Measurements from ENCODE around the gene PCDH15. TPM values are rescaled to one million over a fixed set of nuclear protein-coding genes. Genes with fewer than 3 reads are reported as not detected.

The PCDH15 gene
- 2.1 TPM for total RNA-seq
- long read RNA-seq = 0 reads

- no peak within 1 kb of the TSS for H3K27ac ChIP-seq
Observed at GRCh38 chr10:54800741-54801421, at the start of gene PCDH15. PCDH15 (minus strand) TSS chr10:54801231; CDS start chr10:54664262, 136,969 bp downstream.

GRCh38 chr10:54843932-54844331, 42.9 kb upstream of the PCDH15 start:
- Histone ChIP-seq H3K36me3 (no peaks in the 10 kb centered on the region), H3K27me3 (ENCODE audit: low read depth) (no peaks in the 10 kb centered on the region), H3K4me3 (no peak overlapping the region), H3K9me3 (no peaks in the 10 kb centered on the region), H3K4me1 (no peaks in the 10 kb centered on the region), H3K27ac (no peak overlapping the region)
- ATAC-seq (no peak), DNase-seq (no peak)
- intact Hi-C loops (cut with DNase I) = no loop called here
- TF ChIP-seq CTCF (IDR thresholded peaks at IDR 0.05) = no peak

More at GRCh38 chr10:54800741-54801421, at the start of gene PCDH15:
- ATAC-seq = peak; percentile 49 to 73
- intact Hi-C loops (cut with DNase I) = no loop called here
- no peak for DNase-seq
- H3K27me3 ChIP-seq (ENCODE audit: low read depth) = no peaks in the 10 kb centered on the region
- H3K9me3 ChIP-seq = no peaks in the 10 kb centered on the region
- no peaks in the 10 kb centered on the region for H3K36me3 ChIP-seq
- TF ChIP-seq CTCF (IDR thresholded peaks at IDR 0.05) = peak; percentile 24
- H3K4me1 ChIP-seq = no peaks in the 10 kb centered on the region
- H3K4me3 ChIP-seq = peak within 1 kb of the TSS; percentile 7

- no peak for TF ChIP-seq CTCF (IDR thresholded peaks at IDR 0.05)
- ATAC-seq (no peak), DNase-seq (no peak)
- H3K27ac ChIP-seq = no peak overlapping the region
- H3K4me1 ChIP-seq = no peaks in the 10 kb centered on the region
- H3K4me3 ChIP-seq = no peak overlapping the region
- H3K9me3 ChIP-seq = no peaks in the 10 kb centered on the region
- no peaks in the 10 kb centered on the region for H3K27me3 ChIP-seq (ENCODE audit: low read depth)
- intact Hi-C loops (cut with DNase I) = no loop called here
- H3K36me3 ChIP-seq = no peaks in the 10 kb centered on the region
Observed at GRCh38 chr10:54843085-54843646, 42.1 kb upstream of the PCDH15 start.

DNA sequence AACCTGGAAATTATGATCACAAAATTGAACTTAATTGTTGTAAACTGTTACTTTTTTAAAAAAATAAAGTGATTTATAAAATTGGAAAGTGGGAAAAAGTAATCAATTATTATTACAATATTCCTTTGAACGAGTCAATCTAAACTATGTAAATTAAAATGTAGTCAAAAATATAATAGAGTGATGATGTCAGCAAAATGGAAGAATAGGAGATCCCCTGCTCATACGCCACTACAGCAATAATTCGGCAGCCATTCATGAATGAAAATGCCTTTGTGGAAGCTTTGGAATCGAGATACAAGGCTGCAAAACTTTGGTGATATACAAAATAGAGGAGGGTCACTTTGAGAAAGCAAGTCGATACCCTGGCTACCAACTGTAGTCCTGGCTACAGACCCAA, 36.4 kb upstream of the PCDH15 start:
- intact Hi-C loops (cut with DNase I) = no loop called here
- no peak for DNase-seq
- no peak for TF ChIP-seq CTCF (IDR thresholded peaks at IDR 0.05)
- H3K27me3 ChIP-seq (ENCODE audit: low read depth) = no peaks in the 10 kb centered on the region
- H3K27ac ChIP-seq = no peak overlapping the region
- H3K4me1 ChIP-seq = no peaks in the 10 kb centered on the region
- no peak for ATAC-seq
- H3K36me3 ChIP-seq = no peaks in the 10 kb centered on the region
- H3K9me3 ChIP-seq = no peaks in the 10 kb centered on the region
- H3K4me3 ChIP-seq = no peak overlapping the region

DNA sequence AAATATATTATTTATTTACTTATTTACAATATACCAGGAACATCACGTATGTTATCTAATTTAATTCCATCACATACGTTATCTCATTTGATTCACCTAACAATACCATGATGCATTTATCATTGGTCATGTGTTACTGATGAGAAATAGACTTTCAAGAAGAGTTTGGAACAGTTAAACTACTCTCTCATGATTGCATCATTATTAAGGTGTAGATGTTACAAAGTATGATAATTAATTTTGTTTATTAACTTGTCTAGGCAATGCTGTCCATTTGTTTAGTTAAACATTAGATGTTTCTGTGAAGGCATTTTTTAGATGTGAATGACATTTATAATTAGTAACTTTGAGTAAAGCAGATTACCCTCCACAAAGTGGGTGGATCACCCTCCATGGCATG, 32.0 kb upstream of the PCDH15 start:
- Histone ChIP-seq H3K4me3 (no peak overlapping the region), H3K27ac (no peak overlapping the region), H3K27me3 (ENCODE audit: low read depth) (no peaks in the 10 kb centered on the region), H3K4me1 (no peaks in the 10 kb centered on the region), H3K9me3 (no peaks in the 10 kb centered on the region), H3K36me3 (no peaks in the 10 kb centered on the region)
- ATAC-seq (no peak), DNase-seq (no peak)
- intact Hi-C loops (cut with DNase I) = no loop called here
- no peak for TF ChIP-seq CTCF (IDR thresholded peaks at IDR 0.05)
